CD4-positive, alpha-beta T cell (primary cell): ENCODE measurements around the gene NR4A3. TPM values are rescaled to one million over a fixed set of nuclear protein-coding genes. Genes with fewer than 3 reads are reported as not detected.

Source experiments
- ATAC-seq: fragments of 200-7000 bp; cut with Tn5 transposase; one replicate; pipeline ENCODE4 v1.10.0; 2022; ENCODE audit warnings: mild to moderate bottlenecking; ENCODE audit not compliant: poor library complexity
- CTCF ChIA-PET: fragments of 350-600 bp; sonication (Branson Sonifier 250); formaldehyde crosslinking; loops from one replicate; lab custom pipeline; 2021; ENCODE audit warnings: antibody characterized with exemption, inconsistent platforms; lab: Charles Lee
- POLR2A ChIA-PET: fragments of 350-600 bp; sonication (Branson Sonifier 250); formaldehyde crosslinking; loops from one replicate; lab custom pipeline; 2021; ENCODE audit warnings: antibody characterized with exemption, inconsistent platforms; lab: Charles Lee
- DNase-seq, 14 experiments: peaks; one replicate each; pipeline ENCODE4 v3.0.0-alpha.2; 2013 to 2020; ENCODE audit warnings: mixed read lengths in 2 of 14
- H3K27ac ChIP-seq, 2 donors: one replicate each; pipeline versions ENCODE4 v1.5.1 to v1.7.0; 2013; ENCODE audit warnings: low read length in 2 of 2, low read depth in 1 of 2, mild to moderate bottlenecking in 1 of 2
- H3K27me3 ChIP-seq, 2 experiments: 1 replicate in 1 of 2; 2 replicates in 1 of 2; pipeline versions ENCODE4 v1.6.1 to v1.7.0; 2013; ENCODE audit warnings: low read length in 2 of 2, control low read depth in 1 of 2, mild to moderate bottlenecking in 1 of 2, moderate library complexity in 1 of 2; ENCODE audit not compliant: insufficient read depth in 2 of 2, control insufficient read depth in 1 of 2
- H3K36me3 ChIP-seq: one replicate; pipeline ENCODE4 v1.6.1; 2013; ENCODE audit warnings: low read length, control low read depth; ENCODE audit not compliant: insufficient read depth
- H3K4me1 ChIP-seq: one replicate; pipeline ENCODE4 v1.6.1; 2013; ENCODE audit warnings: low read length, control low read depth; ENCODE audit not compliant: insufficient read depth
- H3K4me3 ChIP-seq: one replicate; pipeline ENCODE4 v1.5.1; 2013; ENCODE audit warnings: mild to moderate bottlenecking, low read length, moderate library complexity
- H3K9me3 ChIP-seq, 2 experiments: 1 replicate in 1 of 2; 2 replicates in 1 of 2; pipeline versions ENCODE4 v1.6.1 to v1.7.0; 2013; ENCODE audit warnings: low read length in 2 of 2, mild to moderate bottlenecking in 2 of 2, control low read depth in 1 of 2, moderate library complexity in 1 of 2; ENCODE audit not compliant: control insufficient read depth in 1 of 2, insufficient read depth in 1 of 2
- H3K27ac Mint-ChIP-seq: one replicate; pipeline ENCODE4 v1.8.0; 2020; ENCODE audit warnings: mixed read lengths
- H3K27me3 Mint-ChIP-seq: one replicate; pipeline ENCODE4 v1.8.0; 2021; ENCODE audit warnings: mixed read lengths
- H3K36me3 Mint-ChIP-seq: one replicate; pipeline ENCODE4 v1.8.0; 2021; ENCODE audit warnings: low read depth, mixed read lengths
- H3K4me1 Mint-ChIP-seq: one replicate; pipeline ENCODE4 v1.8.0; 2021; ENCODE audit warnings: low read depth, mixed read lengths
- H3K4me3 Mint-ChIP-seq: one replicate; pipeline ENCODE4 v1.8.0; 2020; ENCODE audit warnings: mild to moderate bottlenecking, mixed read lengths
- H3K9me3 Mint-ChIP-seq: one replicate; pipeline ENCODE4 v1.8.0; 2020; ENCODE audit warnings: mixed read lengths
- intact Hi-C, 2 experiments: fragments of 100-400 bp; cut with DNase I in 1 of 2; cut with micrococcal nuclease in 1 of 2; formaldehyde crosslinking; loops; one replicate each; pipeline versions ENCODE4 v1.15.1 to v1.9.0; 2023 to 2025; cut with DNase I, micrococcal nuclease
- total RNA-seq, 174 experiments: library from RNA in 2 of 174; stranded (reverse) in 2 of 174; gene quantifications; one replicate each; pipeline ENCODE4 v1.2.3 and lab custom pipeline; 2021 to 2026
- TF ChIP-seq, protein P1 (sequence below): fragments of 200-600 bp; IDR thresholded peaks from one replicate; pipeline ENCODE4 v1.8.0; 2022; ENCODE audit warnings: antibody characterized with exemption, mild to moderate bottlenecking

The NR4A3 gene
- total RNA-seq, 2 experiments from 2014 or later: 42.4 to 44.6 TPM

DNA sequence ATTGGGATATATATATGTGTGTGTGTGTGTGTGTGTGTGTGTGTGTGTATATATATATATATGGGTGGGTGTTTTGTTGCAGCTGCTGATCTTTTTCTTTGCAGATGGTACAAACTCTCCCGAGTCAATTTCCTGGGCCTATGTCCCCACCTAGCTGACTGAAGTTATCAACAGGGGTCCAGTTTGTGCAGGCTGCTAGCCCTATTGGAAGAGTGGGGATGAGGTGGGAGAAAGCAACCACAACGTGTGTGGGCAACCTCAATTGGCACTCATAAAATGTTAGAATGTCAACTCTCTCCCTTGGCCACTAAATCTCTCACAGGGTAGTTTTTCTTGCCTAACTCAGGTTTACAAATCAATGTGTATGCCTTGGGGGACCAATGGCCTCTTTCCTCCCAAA lies 5.6 kb downstream of the NR4A3 start:
- H3K27ac ChIP-seq: no peak overlapping the region
- no peak overlapping the region for H3K27ac Mint-ChIP-seq

DNA sequence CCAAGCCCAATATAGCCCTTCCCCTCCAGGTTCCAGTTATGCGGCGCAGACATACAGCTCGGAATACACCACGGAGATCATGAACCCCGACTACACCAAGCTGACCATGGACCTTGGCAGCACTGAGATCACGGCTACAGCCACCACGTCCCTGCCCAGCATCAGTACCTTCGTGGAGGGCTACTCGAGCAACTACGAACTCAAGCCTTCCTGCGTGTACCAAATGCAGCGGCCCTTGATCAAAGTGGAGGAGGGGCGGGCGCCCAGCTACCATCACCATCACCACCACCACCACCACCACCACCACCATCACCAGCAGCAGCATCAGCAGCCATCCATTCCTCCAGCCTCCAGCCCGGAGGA lies 6.3 kb downstream of the NR4A3 start:
- intact Hi-C loops: loop anchor here in 1 of 2 experiments (10.0 kb wide), 3 partner anchors 527 to 1707 kb away; partner anchors contain the start of genes RNF20 and TEX10
- ATAC-seq: no peak
- Mint-ChIP-seq H3K4me3 (no peak overlapping the region), H3K27me3 (peaks cover 78% of the 10 kb centered on the region), H3K9me3 (no peaks in the 10 kb centered on the region), H3K27ac (peak overlapping the region; percentile 13), H3K4me1 (peaks cover 30% of the 10 kb centered on the region), H3K36me3 (peaks cover 4% of the 10 kb centered on the region)
- DNase-seq: peak in 1 of 14 experiments; percentile 26
- Histone ChIP-seq H3K36me3 (no peaks in the 10 kb centered on the region), H3K4me1 (peaks cover 29% of the 10 kb centered on the region), H3K27ac (no peak overlapping the region), H3K27me3 (peaks cover 41 to 44% of the 10 kb centered on the region in 2 experiments), H3K4me3 (no peak overlapping the region), H3K9me3 (peaks cover 0 to 16% of the 10 kb centered on the region in 2 experiments)
- TF ChIP-seq, protein P1, sequence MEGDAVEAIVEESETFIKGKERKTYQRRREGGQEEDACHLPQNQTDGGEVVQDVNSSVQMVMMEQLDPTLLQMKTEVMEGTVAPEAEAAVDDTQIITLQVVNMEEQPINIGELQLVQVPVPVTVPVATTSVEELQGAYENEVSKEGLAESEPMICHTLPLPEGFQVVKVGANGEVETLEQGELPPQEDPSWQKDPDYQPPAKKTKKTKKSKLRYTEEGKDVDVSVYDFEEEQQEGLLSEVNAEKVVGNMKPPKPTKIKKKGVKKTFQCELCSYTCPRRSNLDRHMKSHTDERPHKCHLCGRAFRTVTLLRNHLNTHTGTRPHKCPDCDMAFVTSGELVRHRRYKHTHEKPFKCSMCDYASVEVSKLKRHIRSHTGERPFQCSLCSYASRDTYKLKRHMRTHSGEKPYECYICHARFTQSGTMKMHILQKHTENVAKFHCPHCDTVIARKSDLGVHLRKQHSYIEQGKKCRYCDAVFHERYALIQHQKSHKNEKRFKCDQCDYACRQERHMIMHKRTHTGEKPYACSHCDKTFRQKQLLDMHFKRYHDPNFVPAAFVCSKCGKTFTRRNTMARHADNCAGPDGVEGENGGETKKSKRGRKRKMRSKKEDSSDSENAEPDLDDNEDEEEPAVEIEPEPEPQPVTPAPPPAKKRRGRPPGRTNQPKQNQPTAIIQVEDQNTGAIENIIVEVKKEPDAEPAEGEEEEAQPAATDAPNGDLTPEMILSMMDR: no peak
- ChIA-PET CTCF (interaction anchor here (1.1 kb wide), 1 partner anchor 156 kb away, joined by 3 read pairs; no protein-coding TSS in a partner anchor), POLR2A (interaction anchor here (0.7 to 0.8 kb wide), 2 partner anchors 9 to 79 kb away, joined by 3 read pairs; no protein-coding TSS in a partner anchor)

More for the DNA sequence above, 5.6 kb downstream of the NR4A3 start:
- ChIA-PET POLR2A (interaction anchor here (0.8 kb wide), 1 partner anchor 8 kb away, joined by 3 read pairs; no protein-coding TSS in a partner anchor), CTCF (interaction anchor here (0.5 to 1.1 kb wide), 3 partner anchors 34 to 157 kb away, joined by 3 read pairs; no protein-coding TSS in a partner anchor)
- no peak overlapping the region for H3K4me3 Mint-ChIP-seq
- H3K9me3 Mint-ChIP-seq: no peaks in the 10 kb centered on the region
- intact Hi-C loops: loop anchor here in 1 of 2 experiments (10.0 kb wide), 3 partner anchors 528 to 1708 kb away; partner anchors contain the start of genes RNF20 and TEX10
- H3K4me3 ChIP-seq: no peak overlapping the region
- DNase-seq: no peak
- ATAC-seq: no peak
- peaks cover 49 to 52% of the 10 kb centered on the region in 2 experiments for H3K27me3 ChIP-seq
- TF ChIP-seq, protein P1: no peak
- peaks cover 38% of the 10 kb centered on the region for H3K4me1 Mint-ChIP-seq
- peaks cover 84% of the 10 kb centered on the region for H3K27me3 Mint-ChIP-seq
- no peaks in the 10 kb centered on the region for H3K36me3 ChIP-seq
- peaks cover 37% of the 10 kb centered on the region for H3K4me1 ChIP-seq
- H3K9me3 ChIP-seq: peaks cover 0 to 16% of the 10 kb centered on the region in 2 experiments
- peaks cover 12% of the 10 kb centered on the region for H3K36me3 Mint-ChIP-seq

GRCh38 chr9:99828417-99829176 lies 6.9 kb downstream of the NR4A3 start:
- H3K27ac ChIP-seq: no peak overlapping the region
- intact Hi-C loops: loop anchor here in 1 of 2 experiments (10.0 kb wide), 3 partner anchors 526 to 1706 kb away; partner anchors contain the start of genes RNF20 and TEX10
- ATAC-seq (no peak), DNase-seq (peak in 1 of 14 experiments; percentile 27)
- Mint-ChIP-seq H3K36me3 (peaks cover 3% of the 10 kb centered on the region), H3K4me3 (no peak overlapping the region), H3K9me3 (no peaks in the 10 kb centered on the region), H3K4me1 (peaks cover 25% of the 10 kb centered on the region), H3K27me3 (peaks cover 77% of the 10 kb centered on the region), H3K27ac (no peak overlapping the region)
- H3K36me3 ChIP-seq: no peaks in the 10 kb centered on the region
- peaks cover 36 to 39% of the 10 kb centered on the region in 2 experiments for H3K27me3 ChIP-seq
- ChIA-PET POLR2A (interaction anchor here (0.7 kb wide), 1 partner anchor 79 kb away, joined by 3 read pairs; no protein-coding TSS in a partner anchor), CTCF (no interaction called here)
- no peak overlapping the region for H3K4me3 ChIP-seq
- peaks cover 0 to 16% of the 10 kb centered on the region in 2 experiments for H3K9me3 ChIP-seq
- peaks cover 24% of the 10 kb centered on the region for H3K4me1 ChIP-seq
- TF ChIP-seq, protein P1: no peak
